Neural progenitor cell (in vitro differentiated cells): ENCODE measurements around the gene COL19A1.

Source experiments
- CTCF ChIP-seq: fragments of 200-600 bp; sonication (generic); IDR thresholded peaks from 2 replicates; pipeline ENCODE4 v1.5.1; 2017; ENCODE audit warnings: antibody characterized with exemption, mild to moderate bottlenecking
- EZH2 ChIP-seq: fragments of 200-600 bp; sonication (generic); IDR thresholded peaks from 2 replicates; pipeline ENCODE4 v1.6.1; 2017; ENCODE audit warnings: antibody characterized with exemption, mild to moderate bottlenecking, moderate library complexity
- EZH2phosphoT487 ChIP-seq: fragments of 200-600 bp; sonication (generic); IDR thresholded peaks from 2 replicates; pipeline ENCODE4 v1.6.1; 2017; ENCODE audit warnings: antibody characterized with exemption

DNA sequence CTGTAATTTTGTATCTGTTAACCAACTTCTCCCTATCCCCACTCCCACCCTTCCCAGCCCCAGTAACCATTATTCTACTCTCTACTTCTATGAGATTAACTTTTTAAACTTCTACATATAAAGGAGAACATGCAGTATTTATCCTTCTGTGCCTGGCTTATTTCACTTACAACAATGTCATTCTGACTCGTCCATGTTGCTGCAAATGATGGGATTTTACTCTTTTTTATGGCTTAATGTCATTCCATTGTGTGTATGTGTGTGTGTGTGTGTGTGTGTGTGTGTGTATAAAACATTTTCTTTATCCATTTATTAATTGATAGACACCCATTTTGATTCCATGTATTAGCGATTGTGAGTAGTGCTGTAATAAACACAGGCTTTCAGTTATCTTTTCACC is 76.1 kb downstream of the COL19A1 start:
- TF ChIP-seq CTCF (no peak), EZH2 (no peak), EZH2phosphoT487 (no peak)
